ENCODE results near the gene HTR7. TPM values are rescaled to one million over a fixed set of nuclear protein-coding genes. Genes with fewer than 3 reads are reported as not detected.
"Not testable (repeated sequence)": the region's sequence is repeated elsewhere in the genome, so short reads cannot be mapped to it uniquely, and the experiment has no call there.

The HTR7 gene
- total RNA-seq (2021) (not detected in 2 replicates), Bru-seq, nascent RNA (percentile 1 among the genes with signal in this experiment), BruChase-seq, experiment 1, labeled RNA remaining after a 2-hour chase (percentile 3 among the genes with signal in this experiment), BruChase-seq, experiment 2, labeled RNA remaining after a 6-hour chase (percentile 9 among the genes with signal in this experiment)
- long read RNA-seq: 0 reads

DNA sequence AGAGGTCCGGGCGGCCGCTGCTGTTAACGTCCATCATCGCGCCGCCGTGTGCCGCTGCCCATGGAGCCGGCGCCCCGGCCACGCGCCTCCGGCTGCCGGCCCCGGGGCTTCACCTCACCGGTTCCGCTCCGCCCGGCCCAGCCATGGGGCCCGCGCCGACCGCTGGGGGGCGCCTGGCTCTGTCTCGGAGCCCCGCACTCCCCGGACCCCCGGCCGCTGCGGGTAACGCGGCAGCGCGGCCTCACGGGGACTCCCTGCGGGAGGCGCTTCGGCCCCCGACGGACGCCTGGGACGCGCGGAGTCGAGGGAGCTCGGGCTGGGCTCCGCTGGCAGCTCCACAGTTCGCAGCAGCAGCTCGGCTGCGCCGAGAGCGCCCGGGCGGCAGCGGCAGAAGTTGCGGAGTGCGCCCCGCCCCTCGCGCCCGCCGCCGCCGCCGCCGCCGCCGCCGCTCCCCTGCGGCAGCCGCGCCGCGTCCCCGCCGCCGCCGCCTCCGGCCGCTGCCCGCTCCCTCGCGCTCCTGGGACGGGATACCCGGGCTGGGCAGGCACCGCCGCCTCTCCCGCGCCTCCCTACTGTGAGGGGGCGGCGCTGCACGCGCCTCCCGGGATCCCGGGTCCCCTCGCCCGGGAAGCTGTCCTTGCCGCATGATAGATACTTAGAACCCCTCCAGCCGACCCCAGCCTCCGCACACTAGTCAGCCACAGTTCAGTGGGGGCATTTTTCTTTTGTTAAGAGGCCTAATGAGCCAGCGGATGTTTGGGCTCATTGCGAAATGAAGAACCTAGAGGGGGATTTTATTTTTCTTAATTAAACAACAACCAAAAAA, at the start of gene HTR7:
Gene HTR7 (minus strand): TSS at position 405 of the 826 bp plus-strand sequence. CDS start 368 bp downstream, at position 37.
- intact Hi-C loops (cut with micrococcal nuclease; ENCODE audit: unreplicated experiment): no loop called here
- DNase-seq (ENCODE audit: low spot score): peak; percentile 44
- Histone ChIP-seq H3K27me3 (replicated peaks; ENCODE audit: insufficient read depth, low read depth, low read length, poor library complexity) (peaks cover 88% of the 10 kb centered on the region), H3K36me3 (ENCODE audit: insufficient read depth, low read length, poor library complexity, severe bottlenecking) (no peaks in the 10 kb centered on the region), H3K27ac (ENCODE audit: low read depth, low read length, poor library complexity, severe bottlenecking) (no peak within 1 kb of the TSS), H3K9me3 (ENCODE audit: low read depth, low read length, poor library complexity, severe bottlenecking) (no peaks in the 10 kb centered on the region), H3K4me1 (ENCODE audit: insufficient read depth, low read length, poor library complexity, severe bottlenecking) (no peaks in the 10 kb centered on the region), H3K4me3 (ENCODE audit: low read depth, low read length, poor library complexity, severe bottlenecking) (peak within 1 kb of the TSS; percentile 46)
- no TSS peak for BruUV-seq (replicated peaks)
- ChIA-PET CTCF (interaction anchor here (0.6 kb wide), 1 partner anchor 18 kb away, joined by 3 read pairs; no protein-coding TSS in a partner anchor), POLR2A (ENCODE audit: low non-redundant PET) (no interaction called here)
- TF ChIP-seq, protein P1, sequence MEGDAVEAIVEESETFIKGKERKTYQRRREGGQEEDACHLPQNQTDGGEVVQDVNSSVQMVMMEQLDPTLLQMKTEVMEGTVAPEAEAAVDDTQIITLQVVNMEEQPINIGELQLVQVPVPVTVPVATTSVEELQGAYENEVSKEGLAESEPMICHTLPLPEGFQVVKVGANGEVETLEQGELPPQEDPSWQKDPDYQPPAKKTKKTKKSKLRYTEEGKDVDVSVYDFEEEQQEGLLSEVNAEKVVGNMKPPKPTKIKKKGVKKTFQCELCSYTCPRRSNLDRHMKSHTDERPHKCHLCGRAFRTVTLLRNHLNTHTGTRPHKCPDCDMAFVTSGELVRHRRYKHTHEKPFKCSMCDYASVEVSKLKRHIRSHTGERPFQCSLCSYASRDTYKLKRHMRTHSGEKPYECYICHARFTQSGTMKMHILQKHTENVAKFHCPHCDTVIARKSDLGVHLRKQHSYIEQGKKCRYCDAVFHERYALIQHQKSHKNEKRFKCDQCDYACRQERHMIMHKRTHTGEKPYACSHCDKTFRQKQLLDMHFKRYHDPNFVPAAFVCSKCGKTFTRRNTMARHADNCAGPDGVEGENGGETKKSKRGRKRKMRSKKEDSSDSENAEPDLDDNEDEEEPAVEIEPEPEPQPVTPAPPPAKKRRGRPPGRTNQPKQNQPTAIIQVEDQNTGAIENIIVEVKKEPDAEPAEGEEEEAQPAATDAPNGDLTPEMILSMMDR (conservative IDR thresholded peaks at IDR 0.05; ENCODE audit: low read depth, low read length): peak; percentile 45; the same call in 1 of the 2 replicates
- no peak for TF ChIP-seq EZH2 (IDR thresholded peaks at IDR 0.05; ENCODE audit: borderline replicate concordance, low read depth, low read length, poor library complexity, severe bottlenecking)

- TF ChIP-seq, protein P1 (conservative IDR thresholded peaks at IDR 0.05; ENCODE audit: low read depth, low read length): no peak
- no peak for TF ChIP-seq EZH2 (IDR thresholded peaks at IDR 0.05; ENCODE audit: borderline replicate concordance, low read depth, low read length, poor library complexity, severe bottlenecking)
- ChIA-PET POLR2A (ENCODE audit: low non-redundant PET) (no interaction called here), CTCF (no interaction called here)
- Histone ChIP-seq H3K27me3 (replicated peaks; ENCODE audit: insufficient read depth, low read depth, low read length, poor library complexity) (no peaks in the 10 kb centered on the region), H3K4me1 (ENCODE audit: insufficient read depth, low read length, poor library complexity, severe bottlenecking) (no peaks in the 10 kb centered on the region), H3K27ac (ENCODE audit: low read depth, low read length, poor library complexity, severe bottlenecking) (no peak overlapping the region), H3K4me3 (ENCODE audit: low read depth, low read length, poor library complexity, severe bottlenecking) (no peak overlapping the region), H3K36me3 (ENCODE audit: insufficient read depth, low read length, poor library complexity, severe bottlenecking) (peaks cover 1% of the 10 kb centered on the region), H3K9me3 (ENCODE audit: low read depth, low read length, poor library complexity, severe bottlenecking) (no peaks in the 10 kb centered on the region)
- DNase-seq (ENCODE audit: low spot score): no peak
- intact Hi-C loops (cut with micrococcal nuclease; ENCODE audit: unreplicated experiment): no loop called here
- no TSS peak for BruUV-seq (replicated peaks)
These were observed 48.8 kb upstream of the HTR7 start for GRCh38 chr10:90906596-90906995.

- Histone ChIP-seq H3K4me1 (ENCODE audit: insufficient read depth, low read length, poor library complexity, severe bottlenecking) (no peaks in the 10 kb centered on the region), H3K4me3 (ENCODE audit: low read depth, low read length, poor library complexity, severe bottlenecking) (no peak overlapping the region), H3K9me3 (ENCODE audit: low read depth, low read length, poor library complexity, severe bottlenecking) (no peaks in the 10 kb centered on the region), H3K36me3 (ENCODE audit: insufficient read depth, low read length, poor library complexity, severe bottlenecking) (peaks cover 6% of the 10 kb centered on the region), H3K27ac (ENCODE audit: low read depth, low read length, poor library complexity, severe bottlenecking) (no peak overlapping the region), H3K27me3 (replicated peaks; ENCODE audit: insufficient read depth, low read depth, low read length, poor library complexity) (no peaks in the 10 kb centered on the region)
- POLR2A ChIA-PET (ENCODE audit: low non-redundant PET): no interaction called here
- TF ChIP-seq EZH2 (IDR thresholded peaks at IDR 0.05; ENCODE audit: borderline replicate concordance, low read depth, low read length, poor library complexity, severe bottlenecking): no peak
- TF ChIP-seq, protein P1 (conservative IDR thresholded peaks at IDR 0.05; ENCODE audit: low read depth, low read length): no peak
- no peak for DNase-seq (ENCODE audit: low spot score)
- intact Hi-C loops (cut with micrococcal nuclease; ENCODE audit: unreplicated experiment): no loop called here
- no TSS peak for BruUV-seq (replicated peaks)
- CTCF ChIA-PET: no interaction called here
These were observed 48.1 kb upstream of the HTR7 start for GRCh38 chr10:90905925-90906324.

- intact Hi-C loops (cut with micrococcal nuclease; ENCODE audit: unreplicated experiment); H3K4me1 ChIP-seq (ENCODE audit: insufficient read depth, low read length, poor library complexity, severe bottlenecking); H3K27ac ChIP-seq (ENCODE audit: low read depth, low read length, poor library complexity, severe bottlenecking); CTCF ChIA-PET; BruUV-seq (replicated peaks); POLR2A ChIA-PET (ENCODE audit: low non-redundant PET); DNase-seq (ENCODE audit: low spot score); H3K9me3 ChIP-seq (ENCODE audit: low read depth, low read length, poor library complexity, severe bottlenecking); H3K27me3 ChIP-seq (replicated peaks; ENCODE audit: insufficient read depth, low read depth, low read length, poor library complexity); H3K4me3 ChIP-seq (ENCODE audit: low read depth, low read length, poor library complexity, severe bottlenecking): not testable (repeated sequence)
- H3K36me3 ChIP-seq (ENCODE audit: insufficient read depth, low read length, poor library complexity, severe bottlenecking): peaks cover 45% of the 10 kb centered on the region
These were observed 39.1 kb upstream of the HTR7 start for GRCh38 chr10:90896916-90897315.

Measured in A673 (cell line).